T follicular helper cell (primary cell): Measurements from ENCODE around the gene NLGN4X.

Experiments used
- DNase-seq: peaks from one replicate; pipeline ENCODE4 v3.0.0-alpha.2; 2020; ENCODE audit warnings: low read depth
- total RNA-seq, 2 experiments: gene quantifications; one replicate each; lab custom pipeline; 2026; lab: John Stamatoyannopoulos, UW

NLGN4X gene
- 0 to 0.06 reads per million in 2 experiments for total RNA-seq

- no peak for DNase-seq
These were observed at the start of gene NLGN4X for GRCh38 chrX:6228720-6229119. NLGN4X (minus strand) TSS chrX:6228867; CDS start chrX:6151466, 77,401 bp downstream.

- DNase-seq: no peak
These were observed 37.4 kb upstream of the NLGN4X start for GRCh38 chrX:6266041-6266440.

- no peak for DNase-seq
These were observed 34.3 kb upstream of the NLGN4X start for GRCh38 chrX:6262959-6263358.

GRCh38 chrX:6257025-6257424 is 28.4 kb upstream of the NLGN4X start:
- no peak for DNase-seq

- DNase-seq: no peak
These were observed 16.0 kb upstream of the NLGN4X start for GRCh38 chrX:6244666-6245065.

- DNase-seq: no peak
These were observed 9.9 kb upstream of the NLGN4X start for GRCh38 chrX:6238576-6238975.

- no peak for DNase-seq
These were observed 732 bp downstream of the NLGN4X start for GRCh38 chrX:6227935-6228334.

GRCh38 chrX:6227453-6227835 is 1.2 kb downstream of the NLGN4X start:
- no peak for DNase-seq

GRCh38 chrX:6226596-6227452 is 1.8 kb downstream of the NLGN4X start:
- DNase-seq: no peak

- no peak for DNase-seq
These were observed 2.6 kb downstream of the NLGN4X start for GRCh38 chrX:6225911-6226595.

GRCh38 chrX:6225288-6225910 is 3.3 kb downstream of the NLGN4X start:
- no peak for DNase-seq

- no peak for DNase-seq
These were observed 5.2 kb downstream of the NLGN4X start for GRCh38 chrX:6223516-6223915.

GRCh38 chrX:6210230-6210629 is 18.4 kb downstream of the NLGN4X start:
- no peak for DNase-seq

GRCh38 chrX:6203462-6204215 is 25.0 kb downstream of the NLGN4X start:
- DNase-seq: no peak

- DNase-seq: no peak
These were observed 29.2 kb downstream of the NLGN4X start for GRCh38 chrX:6199486-6199885.

GRCh38 chrX:6187256-6187655 is 41.4 kb downstream of the NLGN4X start:
- no peak for DNase-seq

GRCh38 chrX:6184900-6185515 is 43.7 kb downstream of the NLGN4X start:
- DNase-seq: no peak

- no peak for DNase-seq
These were observed 52.8 kb downstream of the NLGN4X start for GRCh38 chrX:6175914-6176313.

- no peak for DNase-seq
These were observed 58.2 kb downstream of the NLGN4X start for GRCh38 chrX:6170424-6170823.

- no peak for DNase-seq
These were observed 59.3 kb downstream of the NLGN4X start for GRCh38 chrX:6169407-6169806.

GRCh38 chrX:6163721-6164120 is 64.9 kb downstream of the NLGN4X start:
- no peak for DNase-seq

GRCh38 chrX:6159468-6159867 is 69.2 kb downstream of the NLGN4X start:
- no peak for DNase-seq
